ENCODE data around the gene AIF1. TPM values are rescaled to one million over a fixed set of nuclear protein-coding genes. Genes with fewer than 3 reads are reported as not detected.
A peak's percentile ranks its signal among the peaks of the same experiment; 100 is the strongest.

Gene AIF1
- total RNA-seq, 1 donor from 2014 or later: not detected

GRCh38 chr6:31663126-31663960 lies 48.3 kb downstream of the AIF1 start:
- Mint-ChIP-seq H3K9me3 (no peaks in the 10 kb centered on the region), H3K4me3 (peak overlapping the region; percentile 93), H3K36me3 (ENCODE audit: low read depth) (peaks cover 8% of the 10 kb centered on the region), H3K27ac (ENCODE audit: unreplicated experiment) (no peak overlapping the region), H3K27me3 (ENCODE audit: low read depth) (no peaks in the 10 kb centered on the region), H3K4me1 (peaks cover 60% of the 10 kb centered on the region)
- DNase-seq (ENCODE audit: low read depth, low spot score): no peak
- no peak for TF ChIP-seq CTCF (conservative IDR thresholded peaks at IDR 0.05)

DNA sequence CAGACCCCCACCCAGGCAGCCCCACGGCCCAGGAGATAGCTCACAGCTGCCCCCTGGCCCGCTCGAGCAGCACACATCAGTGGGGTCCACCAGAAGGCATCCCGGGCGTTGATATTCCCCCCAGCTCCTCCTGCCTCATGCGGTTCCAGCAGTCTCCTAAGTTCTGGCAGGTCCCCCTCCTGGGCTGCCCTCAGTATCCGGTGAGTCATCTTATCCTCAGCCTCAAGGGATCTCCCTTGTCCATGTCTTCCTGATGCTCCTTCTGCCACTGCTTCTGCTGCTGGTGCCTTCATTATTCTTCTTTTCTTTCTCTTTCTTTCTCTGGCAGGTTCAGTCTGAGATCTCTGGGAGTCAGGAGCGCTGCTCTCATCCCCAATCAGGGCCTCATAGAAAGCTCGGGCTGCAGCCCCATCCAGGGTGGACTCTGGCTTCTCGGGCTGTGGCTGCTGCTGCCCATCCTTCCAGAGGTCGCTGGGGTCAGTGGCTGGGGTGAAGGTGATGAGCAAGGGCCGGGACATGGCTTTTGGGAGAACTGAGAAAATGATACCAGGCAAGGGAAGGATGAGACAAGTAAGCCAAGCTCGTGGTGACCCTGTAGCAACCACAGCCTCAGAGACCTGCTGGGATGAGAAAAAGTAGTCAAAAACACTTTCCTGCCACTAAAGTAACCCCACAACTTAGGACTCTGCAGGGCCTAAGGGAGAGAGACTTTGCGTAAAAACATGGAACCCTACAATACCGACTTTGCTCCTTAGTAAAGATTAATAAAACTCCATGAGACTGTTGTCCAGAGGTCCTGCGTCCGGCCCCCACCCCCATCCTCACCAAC lies 49.1 kb downstream of the AIF1 start:
- H3K36me3 Mint-ChIP-seq (ENCODE audit: low read depth): peaks cover 8% of the 10 kb centered on the region
- H3K9me3 Mint-ChIP-seq: no peaks in the 10 kb centered on the region

GRCh38 chr6:31664790-31665500 lies 49.9 kb downstream of the AIF1 start, which contains the start of gene GPANK1:
GPANK1 (minus strand) TSS chr6:31664997; CDS start chr6:31664478, 519 bp downstream.
- Mint-ChIP-seq H3K4me3 (peak within 1 kb of the TSS; percentile 93), H3K27me3 (ENCODE audit: low read depth) (no peaks in the 10 kb centered on the region), H3K36me3 (ENCODE audit: low read depth) (peaks cover 8% of the 10 kb centered on the region)

More for the DNA sequence above, 49.1 kb downstream of the AIF1 start:
- peak overlapping the region; percentile 93 for H3K4me3 Mint-ChIP-seq
- peak overlapping the region; percentile 81 for H3K27ac Mint-ChIP-seq (ENCODE audit: unreplicated experiment)
- H3K27me3 Mint-ChIP-seq (ENCODE audit: low read depth): no peaks in the 10 kb centered on the region
- H3K4me1 Mint-ChIP-seq: peaks cover 53% of the 10 kb centered on the region
- no peak for DNase-seq (ENCODE audit: low read depth, low spot score)
- no peak for TF ChIP-seq CTCF (conservative IDR thresholded peaks at IDR 0.05)

GRCh38 chr6:31665501-31666336 lies 50.7 kb downstream of the AIF1 start, which contains the start of gene CSNK2B:
CSNK2B (plus strand) TSS chr6:31666080; CDS start chr6:31666832, 752 bp downstream.
- H3K27ac Mint-ChIP-seq (ENCODE audit: unreplicated experiment): peak within 1 kb of the TSS; percentile 81
- H3K4me3 Mint-ChIP-seq: peak within 1 kb of the TSS; percentile 93
- TF ChIP-seq CTCF (conservative IDR thresholded peaks at IDR 0.05): no peak
- H3K4me1 Mint-ChIP-seq: peaks cover 39% of the 10 kb centered on the region
- no peaks in the 10 kb centered on the region for H3K27me3 Mint-ChIP-seq (ENCODE audit: low read depth)
- DNase-seq (ENCODE audit: low read depth, low spot score): peak; percentile 95
- H3K36me3 Mint-ChIP-seq (ENCODE audit: low read depth): peaks cover 8% of the 10 kb centered on the region
- H3K9me3 Mint-ChIP-seq: no peaks in the 10 kb centered on the region

More at GRCh38 chr6:31664790-31665500, 49.9 kb downstream of the AIF1 start, which contains the start of gene GPANK1:
- Mint-ChIP-seq H3K27ac (ENCODE audit: unreplicated experiment) (peak within 1 kb of the TSS; percentile 81), H3K9me3 (no peaks in the 10 kb centered on the region), H3K4me1 (peaks cover 45% of the 10 kb centered on the region)
- DNase-seq (ENCODE audit: low read depth, low spot score): peak; percentile 74
- TF ChIP-seq CTCF (conservative IDR thresholded peaks at IDR 0.05): no peak
